Stimulated activated CD8-positive, alpha-beta memory T cell treated with anti-CD3 and anti-CD28 coated beads, Interleukin-2, amount 100 ng/mL, for 48 hours (primary cell): ENCODE results near the gene MYO1B.

Experiments used
- DNase-seq, 2 donors: peaks; one replicate each; pipeline ENCODE4 v3.0.0-alpha.2; 2020; ENCODE audit warnings: low read depth in 2 of 2

The MYO1B gene

GRCh38 chr2:191245046-191245868, at the start of gene MYO1B:
TSS of gene MYO1B (plus strand) at chr2:191245404. CDS start at chr2:191276896, 31,492 bp downstream.
- DNase-seq: peak; percentile 56 to 60

- no peak for DNase-seq
Observed at GRCh38 chr2:191197096-191197495, 48.1 kb upstream of the MYO1B start.

GRCh38 chr2:191198271-191198670, 46.9 kb upstream of the MYO1B start:
- DNase-seq: no peak

GRCh38 chr2:191199929-191200512, 45.2 kb upstream of the MYO1B start:
- DNase-seq: no peak

- DNase-seq: no peak
Observed at GRCh38 chr2:191200910-191201309, 44.3 kb upstream of the MYO1B start.

GRCh38 chr2:191202209-191202721, 42.9 kb upstream of the MYO1B start:
- no peak for DNase-seq

GRCh38 chr2:191202881-191203397, 42.3 kb upstream of the MYO1B start:
- no peak for DNase-seq

GRCh38 chr2:191204433-191204832, 40.8 kb upstream of the MYO1B start:
- DNase-seq: no peak

- no peak for DNase-seq
Observed at GRCh38 chr2:191206613-191207471, 38.4 kb upstream of the MYO1B start.

GRCh38 chr2:191209340-191209739, 35.9 kb upstream of the MYO1B start:
- DNase-seq: no peak

- no peak for DNase-seq
Observed at GRCh38 chr2:191212119-191212518, 33.1 kb upstream of the MYO1B start.

- no peak for DNase-seq
Observed at GRCh38 chr2:191213333-191213732, 31.9 kb upstream of the MYO1B start.

GRCh38 chr2:191215230-191215629, 30.0 kb upstream of the MYO1B start:
- DNase-seq: no peak

- no peak for DNase-seq
Observed at GRCh38 chr2:191215666-191216065, 29.5 kb upstream of the MYO1B start.

- no peak for DNase-seq
Observed at GRCh38 chr2:191217580-191217979, 27.6 kb upstream of the MYO1B start.

GRCh38 chr2:191218292-191218898, 26.8 kb upstream of the MYO1B start:
- DNase-seq: peak; percentile 32 to 40

GRCh38 chr2:191220671-191221070, 24.5 kb upstream of the MYO1B start:
- no peak for DNase-seq

- no peak for DNase-seq
Observed at GRCh38 chr2:191221666-191222065, 23.5 kb upstream of the MYO1B start.

- no peak for DNase-seq
Observed at GRCh38 chr2:191222507-191222906, 22.7 kb upstream of the MYO1B start.

- DNase-seq: no peak
Observed at GRCh38 chr2:191222952-191223351, 22.3 kb upstream of the MYO1B start.

- DNase-seq: no peak
Observed at GRCh38 chr2:191225126-191225525, 20.1 kb upstream of the MYO1B start.

GRCh38 chr2:191225690-191226089, 19.5 kb upstream of the MYO1B start:
- no peak for DNase-seq
